ENCODE measurements around the gene FBH1. TPM values are rescaled to one million over a fixed set of nuclear protein-coding genes. Genes with fewer than 3 reads are reported as not detected.

Gene FBH1
- total RNA-seq, 1 experiment from 2014 or later = 84.0 TPM

GRCh38 chr10:5964736-5965135 lies 74.7 kb downstream of the FBH1 start:
- no TSS peak for BruUV-seq (replicated peaks)
- no peaks in the 10 kb centered on the region for H3K27me3 ChIP-seq (replicated peaks; ENCODE audit: insufficient read depth, low read depth, low read length, poor library complexity)
- intact Hi-C loops (cut with micrococcal nuclease; ENCODE audit: unreplicated experiment) = no loop called here
- H3K36me3 ChIP-seq (ENCODE audit: insufficient read depth, low read length, poor library complexity, severe bottlenecking) = no peaks in the 10 kb centered on the region
- no peak overlapping the region for H3K4me3 ChIP-seq (ENCODE audit: low read depth, low read length, poor library complexity, severe bottlenecking)
- ChIA-PET CTCF (no interaction called here), POLR2A (ENCODE audit: low non-redundant PET) (interaction anchor here (0.5 kb wide), 1 partner anchor 75 kb away, joined by 3 read pairs; the partner anchor contains the start of genes ANKRD16 and FBH1)
- no peak for DNase-seq (ENCODE audit: low spot score)
- H3K27ac ChIP-seq (ENCODE audit: low read depth, low read length, poor library complexity, severe bottlenecking) = no peak overlapping the region
- TF ChIP-seq, protein P1, sequence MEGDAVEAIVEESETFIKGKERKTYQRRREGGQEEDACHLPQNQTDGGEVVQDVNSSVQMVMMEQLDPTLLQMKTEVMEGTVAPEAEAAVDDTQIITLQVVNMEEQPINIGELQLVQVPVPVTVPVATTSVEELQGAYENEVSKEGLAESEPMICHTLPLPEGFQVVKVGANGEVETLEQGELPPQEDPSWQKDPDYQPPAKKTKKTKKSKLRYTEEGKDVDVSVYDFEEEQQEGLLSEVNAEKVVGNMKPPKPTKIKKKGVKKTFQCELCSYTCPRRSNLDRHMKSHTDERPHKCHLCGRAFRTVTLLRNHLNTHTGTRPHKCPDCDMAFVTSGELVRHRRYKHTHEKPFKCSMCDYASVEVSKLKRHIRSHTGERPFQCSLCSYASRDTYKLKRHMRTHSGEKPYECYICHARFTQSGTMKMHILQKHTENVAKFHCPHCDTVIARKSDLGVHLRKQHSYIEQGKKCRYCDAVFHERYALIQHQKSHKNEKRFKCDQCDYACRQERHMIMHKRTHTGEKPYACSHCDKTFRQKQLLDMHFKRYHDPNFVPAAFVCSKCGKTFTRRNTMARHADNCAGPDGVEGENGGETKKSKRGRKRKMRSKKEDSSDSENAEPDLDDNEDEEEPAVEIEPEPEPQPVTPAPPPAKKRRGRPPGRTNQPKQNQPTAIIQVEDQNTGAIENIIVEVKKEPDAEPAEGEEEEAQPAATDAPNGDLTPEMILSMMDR (conservative IDR thresholded peaks at IDR 0.05; ENCODE audit: low read depth, low read length) = no peak
- no peak for TF ChIP-seq EZH2 (IDR thresholded peaks at IDR 0.05; ENCODE audit: borderline replicate concordance, low read depth, low read length, poor library complexity, severe bottlenecking)
- H3K4me1 ChIP-seq (ENCODE audit: insufficient read depth, low read length, poor library complexity, severe bottlenecking) = no peaks in the 10 kb centered on the region
- H3K9me3 ChIP-seq (ENCODE audit: low read depth, low read length, poor library complexity, severe bottlenecking) = no peaks in the 10 kb centered on the region

DNA sequence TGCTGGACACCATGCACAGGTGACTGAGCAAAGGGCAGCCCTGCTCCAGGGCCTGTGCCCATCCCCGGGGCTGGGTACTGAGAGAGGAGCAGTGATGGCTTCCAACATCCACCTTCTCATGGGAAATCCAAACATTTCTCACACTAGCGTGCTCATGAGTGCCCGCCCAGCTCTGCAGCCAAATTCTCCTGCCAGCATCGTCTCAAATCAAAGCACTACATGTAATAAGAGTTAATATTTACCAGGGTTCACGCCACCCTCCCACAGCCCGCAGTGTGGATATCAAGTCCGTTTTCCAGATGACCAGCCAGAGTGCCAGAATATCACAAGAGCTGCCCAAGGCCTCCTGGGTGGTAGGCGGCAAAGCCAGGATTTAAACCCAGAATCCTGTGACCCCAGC lies 75.2 kb downstream of the FBH1 start:
- TF ChIP-seq, protein P1 (conservative IDR thresholded peaks at IDR 0.05; ENCODE audit: low read depth, low read length) = no peak
- no peak for TF ChIP-seq EZH2 (IDR thresholded peaks at IDR 0.05; ENCODE audit: borderline replicate concordance, low read depth, low read length, poor library complexity, severe bottlenecking)
- no peaks in the 10 kb centered on the region for H3K9me3 ChIP-seq (ENCODE audit: low read depth, low read length, poor library complexity, severe bottlenecking)
- DNase-seq (ENCODE audit: low spot score) = no peak
- POLR2A ChIA-PET (ENCODE audit: low non-redundant PET) = interaction anchor here (0.5 kb wide), 1 partner anchor 75 kb away, joined by 3 read pairs; the partner anchor contains the start of genes ANKRD16 and FBH1
- no peaks in the 10 kb centered on the region for H3K4me1 ChIP-seq (ENCODE audit: insufficient read depth, low read length, poor library complexity, severe bottlenecking)
- H3K27ac ChIP-seq (ENCODE audit: low read depth, low read length, poor library complexity, severe bottlenecking) = no peak overlapping the region
- intact Hi-C loops (cut with micrococcal nuclease; ENCODE audit: unreplicated experiment) = no loop called here
- no peaks in the 10 kb centered on the region for H3K36me3 ChIP-seq (ENCODE audit: insufficient read depth, low read length, poor library complexity, severe bottlenecking)
- BruUV-seq (replicated peaks) = no TSS peak
- H3K4me3 ChIP-seq (ENCODE audit: low read depth, low read length, poor library complexity, severe bottlenecking) = no peak overlapping the region
- no peaks in the 10 kb centered on the region for H3K27me3 ChIP-seq (replicated peaks; ENCODE audit: insufficient read depth, low read depth, low read length, poor library complexity)
- CTCF ChIA-PET = no interaction called here

- no peaks in the 10 kb centered on the region for H3K4me1 ChIP-seq (ENCODE audit: insufficient read depth, low read length, poor library complexity, severe bottlenecking)
- TF ChIP-seq, protein P1 (conservative IDR thresholded peaks at IDR 0.05; ENCODE audit: low read depth, low read length) = no peak
- no peak for TF ChIP-seq EZH2 (IDR thresholded peaks at IDR 0.05; ENCODE audit: borderline replicate concordance, low read depth, low read length, poor library complexity, severe bottlenecking)
- no peak overlapping the region for H3K27ac ChIP-seq (ENCODE audit: low read depth, low read length, poor library complexity, severe bottlenecking)
- no peak for DNase-seq (ENCODE audit: low spot score)
- no TSS peak for BruUV-seq (replicated peaks)
- H3K36me3 ChIP-seq (ENCODE audit: insufficient read depth, low read length, poor library complexity, severe bottlenecking) = no peaks in the 10 kb centered on the region
- ChIA-PET POLR2A (ENCODE audit: low non-redundant PET) (no interaction called here), CTCF (no interaction called here)
- H3K4me3 ChIP-seq (ENCODE audit: low read depth, low read length, poor library complexity, severe bottlenecking) = no peak overlapping the region
- no peaks in the 10 kb centered on the region for H3K27me3 ChIP-seq (replicated peaks; ENCODE audit: insufficient read depth, low read depth, low read length, poor library complexity)
- intact Hi-C loops (cut with micrococcal nuclease; ENCODE audit: unreplicated experiment) = no loop called here
- H3K9me3 ChIP-seq (ENCODE audit: low read depth, low read length, poor library complexity, severe bottlenecking) = no peaks in the 10 kb centered on the region
Measured at GRCh38 chr10:5968037-5968680, 78.1 kb downstream of the FBH1 start.
